Right lobe of liver (tissue), 6 donors: ENCODE results near the gene MAPK4. TPM values are rescaled to one million over a fixed set of nuclear protein-coding genes. Genes with fewer than 3 reads are reported as not detected.
A peak's percentile ranks its signal among the peaks of the same experiment; 100 is the strongest.

ENCODE experiments used
- ATAC-seq, 4 donors: fragments of 200-7000 bp; cut with Tn5 transposase; one replicate each; pipeline ENCODE4 v1.9.1; 2020; ENCODE audit warnings: mild to moderate bottlenecking in 4 of 4, moderate library complexity in 4 of 4
- DNase-seq, 3 donors: peaks; one replicate each; pipeline ENCODE4 v3.0.0-alpha.2; 2020
- H3K27ac ChIP-seq, 3 donors: fragments of 200-600 bp; one replicate each; pipeline ENCODE4 v1.8.0; 2022
- H3K27me3 ChIP-seq, 2 donors: fragments of 200-600 bp; one replicate each; pipeline ENCODE4 v1.8.0; 2022
- H3K36me3 ChIP-seq, 4 donors: fragments of 200-600 bp; sonication (generic) in 1 of 4; one replicate each; pipeline versions ENCODE4 v1.5.1 to v1.8.0; 2017 to 2022; ENCODE audit warnings: control low read depth in 1 of 4
- H3K4me1 ChIP-seq, 4 donors: fragments of 200-600 bp; sonication (generic) in 1 of 4; one replicate each; pipeline versions ENCODE4 v1.5.1 to v1.8.0; 2017 to 2022; ENCODE audit warnings: control low read depth in 1 of 4
- H3K4me3 ChIP-seq, 3 donors: fragments of 200-600 bp; one replicate each; pipeline ENCODE4 v1.8.0; 2022
- H3K9me3 ChIP-seq, 4 donors: fragments of 200-600 bp; sonication (generic) in 1 of 4; one replicate each; pipeline versions ENCODE4 v1.5.1 to v1.8.0; 2017 to 2022; ENCODE audit warnings: control low read depth in 1 of 4
- CTCF ChIP-seq, 4 donors: fragments of 200-600 bp in 3 of 4; fragments of 450-650 bp in 1 of 4; IDR thresholded peaks; one replicate each; pipeline versions ENCODE4 v1.5.1 to v1.8.0; 2016 to 2022; ENCODE audit warnings: antibody characterized with exemption in 4 of 4, mild to moderate bottlenecking in 2 of 4
- POLR2A ChIP-seq: fragments of 450-650 bp; IDR thresholded peaks from one replicate; pipeline ENCODE4 v1.6.1; 2017; ENCODE audit warnings: antibody characterized with exemption, mild to moderate bottlenecking
- WGBS: methylation state at CpG from one replicate; pipeline ENCODE4 v1.1.6; 2018; ENCODE audit warnings: low coverage, low lambda C conversion rate; ENCODE audit not compliant: insufficient coverage; ENCODE audit errors: missing lambda C conversion rate; 5-methylcytosine and 5-hydroxymethylcytosine counted together
- intact Hi-C, 2 donors: fragments of 100-400 bp; cut with DNase I; formaldehyde crosslinking; loops; one replicate each; pipeline versions ENCODE4 v1.11.2 to v1.14.1; 2022
- total RNA-seq, 6 experiments: library from RNA; depleted of rRNA in 2 of 6; stranded (reverse); fragments of >200 nt in 2 of 6; fragmentation: NEBNext Ultra II Directional in 3 of 6; extraction: Animal tissue kit (Norgen Biotek cat#: 25700) in 3 of 6; gene quantifications; one replicate each; pipeline versions ENCODE4 v1.1.0 to v1.2.4, GENCODE V29; 2016 to 2023
- donor health status: DM: no; HTN: yes; CAD: no.
- donor health status: DM: no; HTN: no; CAD: no.
- donor health status: DM: no; HTN: no; CAD: no.
- donor health status: DM: no; HTN: yes; CAD: no.
- donor health status: DM: no; HTN: yes; CAD: no.

Gene MAPK4
- total RNA-seq, 6 experiments from 2014 or later = 0.33 to 8.3 (median 1.5) TPM

- WGBS = no CpG with 5 or more reads among the region's 1 CpG
- no peak for DNase-seq
- intact Hi-C loops = no loop called here
- Histone ChIP-seq H3K9me3 (no peaks in the 10 kb centered on the region), H3K4me1 (no peaks in the 10 kb centered on the region), H3K27me3 (no peaks in the 10 kb centered on the region), H3K36me3 (no peaks in the 10 kb centered on the region), H3K27ac (no peak overlapping the region), H3K4me3 (no peak overlapping the region)
- ATAC-seq = no peak
- TF ChIP-seq CTCF (IDR thresholded peaks at IDR 0.05) = no peak
- TF ChIP-seq POLR2A = no peak
Measured at GRCh38 chr18:50638884-50639420, 79.1 kb downstream of the MAPK4 start.

DNA sequence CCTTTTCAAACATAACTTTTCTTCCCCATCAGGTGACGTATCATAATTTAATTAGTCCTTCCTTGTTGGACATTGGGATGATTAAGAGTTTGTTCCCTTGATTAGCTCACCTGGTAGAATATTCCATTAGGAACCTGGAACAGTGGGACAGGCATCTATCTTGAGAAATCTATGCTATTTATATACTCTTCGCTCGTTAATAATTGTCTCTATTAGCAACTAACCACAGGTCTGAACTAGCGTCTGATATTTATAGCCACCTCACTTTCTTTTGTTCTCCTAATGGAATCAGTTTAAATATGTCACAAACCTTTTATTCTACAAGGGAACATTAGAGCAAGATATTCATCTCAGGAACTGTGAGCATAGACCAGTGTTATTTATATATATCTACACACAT lies 79.8 kb downstream of the MAPK4 start:
- H3K36me3 ChIP-seq = no peaks in the 10 kb centered on the region
- no peaks in the 10 kb centered on the region for H3K4me1 ChIP-seq
- intact Hi-C loops = no loop called here
- H3K27ac ChIP-seq = no peak overlapping the region
- TF ChIP-seq CTCF (IDR thresholded peaks at IDR 0.05) (no peak), POLR2A (no peak)
- DNase-seq (no peak), ATAC-seq (no peak)
- no peaks in the 10 kb centered on the region for H3K27me3 ChIP-seq
- no peaks in the 10 kb centered on the region for H3K9me3 ChIP-seq
- H3K4me3 ChIP-seq = no peak overlapping the region
- 88% methylated on average over 4 of the region's 4 CpGs for WGBS

- Histone ChIP-seq H3K27me3 (no peaks in the 10 kb centered on the region), H3K27ac (no peak overlapping the region), H3K4me1 (no peaks in the 10 kb centered on the region), H3K36me3 (no peaks in the 10 kb centered on the region), H3K9me3 (no peaks in the 10 kb centered on the region), H3K4me3 (no peak overlapping the region)
- intact Hi-C loops = no loop called here
- 73% methylated on average over 2 of the region's 2 CpGs for WGBS
- DNase-seq (no peak), ATAC-seq (no peak)
- TF ChIP-seq CTCF (IDR thresholded peaks at IDR 0.05) = no peak
- TF ChIP-seq POLR2A = no peak
Measured at GRCh38 chr18:50642439-50642838, 82.6 kb downstream of the MAPK4 start.

- Histone ChIP-seq H3K27ac (no peak overlapping the region), H3K4me1 (no peaks in the 10 kb centered on the region), H3K4me3 (no peak overlapping the region), H3K27me3 (no peaks in the 10 kb centered on the region), H3K9me3 (no peaks in the 10 kb centered on the region), H3K36me3 (no peaks in the 10 kb centered on the region)
- intact Hi-C loops = no loop called here
- ATAC-seq = no peak
- no CpG with 5 or more reads among the region's 1 CpG for WGBS
- TF ChIP-seq POLR2A (no peak), CTCF (IDR thresholded peaks at IDR 0.05) (no peak)
- no peak for DNase-seq
Measured at GRCh38 chr18:50644146-50644545, 84.3 kb downstream of the MAPK4 start.

DNA sequence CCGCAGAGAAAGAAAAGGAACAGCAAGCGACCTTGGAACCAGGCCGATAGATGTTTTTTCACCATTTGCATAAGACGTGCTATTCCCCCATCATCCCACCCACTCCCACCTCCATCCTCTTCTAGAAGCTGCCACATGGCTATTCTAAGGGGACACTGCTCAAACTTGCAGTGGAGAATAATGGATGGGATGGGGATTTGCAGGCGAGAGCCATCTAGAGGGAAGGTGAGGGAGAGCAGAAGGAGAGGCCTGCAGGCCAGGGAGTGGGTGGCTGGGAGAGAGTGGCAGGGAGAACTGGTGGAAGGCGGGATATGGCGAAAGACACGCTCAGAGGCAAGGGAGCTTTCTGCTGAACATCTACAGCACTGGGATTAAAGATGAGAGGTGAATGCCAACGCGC lies 84.9 kb downstream of the MAPK4 start:
- TF ChIP-seq CTCF (IDR thresholded peaks at IDR 0.05) (peak; percentile 15 to 45 (median 26)), POLR2A (no peak)
- Histone ChIP-seq H3K27me3 (no peaks in the 10 kb centered on the region), H3K27ac (no peak overlapping the region), H3K4me3 (no peak overlapping the region), H3K36me3 (no peaks in the 10 kb centered on the region), H3K4me1 (no peaks in the 10 kb centered on the region), H3K9me3 (no peaks in the 10 kb centered on the region)
- intact Hi-C loops = no loop called here
- ATAC-seq (peak; percentile 57 to 78 (median 74)), DNase-seq (no peak)
- 76% methylated on average over 10 of the region's 10 CpGs for WGBS
